ENCODE measurements around the gene PIGB. TPM values are rescaled to one million over a fixed set of nuclear protein-coding genes. Genes with fewer than 3 reads are reported as not detected.
"Not testable (repeated sequence)": the region's sequence is repeated elsewhere in the genome, so short reads cannot be mapped to it uniquely, and the experiment has no call there.

PIGB gene
- total RNA-seq, 1 donor from 2014 or later: 12.6 TPM

- DNase-seq: not testable (repeated sequence)
These were observed 16.2 kb upstream of the PIGB start for GRCh38 chr15:55302801-55303200.

GRCh38 chr15:55319537-55320237 lies 665 bp downstream of the PIGB start:
- peak; percentile 4 for DNase-seq

- DNase-seq: no peak
These were observed 1.2 kb downstream of the PIGB start for GRCh38 chr15:55320238-55320550.

GRCh38 chr15:55320963-55321362 lies 1.9 kb downstream of the PIGB start:
- DNase-seq: no peak

GRCh38 chr15:55322467-55322866 lies 3.4 kb downstream of the PIGB start:
- no peak for DNase-seq

- DNase-seq: no peak
These were observed 8.4 kb downstream of the PIGB start for GRCh38 chr15:55327387-55327786.

GRCh38 chr15:55334371-55334770 lies 15.3 kb downstream of the PIGB start:
- DNase-seq: no peak

- DNase-seq: no peak
These were observed 16.0 kb downstream of the PIGB start for GRCh38 chr15:55334997-55335396.

GRCh38 chr15:55337160-55337559 lies 18.1 kb downstream of the PIGB start:
- no peak for DNase-seq

- DNase-seq: no peak
These were observed 24.1 kb downstream of the PIGB start for GRCh38 chr15:55343168-55343567.

GRCh38 chr15:55344206-55344605 lies 25.2 kb downstream of the PIGB start:
- no peak for DNase-seq

GRCh38 chr15:55348281-55348778 lies 29.3 kb downstream of the PIGB start:
- no peak for DNase-seq

GRCh38 chr15:55349282-55349681 lies 30.3 kb downstream of the PIGB start:
- no peak for DNase-seq

GRCh38 chr15:55353025-55353424 lies 34.0 kb downstream of the PIGB start:
- no peak for DNase-seq

GRCh38 chr15:55356985-55357585 lies 38.1 kb downstream of the PIGB start:
- DNase-seq: no peak

- DNase-seq: peak; percentile 51
These were observed 38.8 kb downstream of the PIGB start for GRCh38 chr15:55357774-55358173.

- no peak for DNase-seq
These were observed 39.4 kb downstream of the PIGB start for GRCh38 chr15:55358471-55358870.

GRCh38 chr15:55360256-55360655 lies 41.2 kb downstream of the PIGB start:
- peak; percentile 29 for DNase-seq

- DNase-seq: no peak
These were observed 42.0 kb downstream of the PIGB start for GRCh38 chr15:55361048-55361447.

GRCh38 chr15:55362641-55363040 lies 43.6 kb downstream of the PIGB start:
- no peak for DNase-seq

GRCh38 chr15:55366981-55367380 lies 48.0 kb downstream of the PIGB start:
- no peak for DNase-seq

GRCh38 chr15:55372701-55373440 lies 53.8 kb downstream of the PIGB start:
- peak; percentile 41 for DNase-seq

- no peak for DNase-seq
These were observed 60.1 kb downstream of the PIGB start for GRCh38 chr15:55379095-55379494.

- DNase-seq: no peak
These were observed 62.6 kb downstream of the PIGB start for GRCh38 chr15:55381595-55381994.
